HepG2 (cell line): ENCODE results near the gene PLPP3. TPM values are rescaled to one million over a fixed set of nuclear protein-coding genes. Genes with fewer than 3 reads are reported as not detected.

Source experiments
- BHLHE40 ChIP-seq: IDR thresholded peaks from 2 replicates; pipeline ENCODE4 v1.6.1; 2011; ENCODE audit warnings: low read length, improper control_type of control experiment
- DNMT1 ChIP-seq: sonication (generic); formaldehyde crosslinking; IDR thresholded peaks from 2 replicates; pipeline ENCODE4 v1.5.1; 2020; ENCODE audit warnings: mild to moderate bottlenecking, missing genetic modification reagents
- IRF1 ChIP-seq: sonication (generic); formaldehyde crosslinking; IDR thresholded peaks from 2 replicates; pipeline ENCODE4 v1.4.0; 2020; ENCODE audit warnings: low read depth, mild to moderate bottlenecking, missing genetic modification reagents
- KLF12 ChIP-seq: sonication (generic); formaldehyde crosslinking; IDR thresholded peaks from 2 replicates; pipeline ENCODE4 v1.4.0; 2020; ENCODE audit warnings: missing genetic modification reagents, borderline replicate concordance
- KMT2A ChIP-seq: sonication (generic); formaldehyde crosslinking; IDR thresholded peaks from 2 replicates; pipeline ENCODE4 v1.4.0; 2020; ENCODE audit warnings: missing genetic modification reagents
- NR2C2 ChIP-seq: sonication (generic); formaldehyde crosslinking; IDR thresholded peaks from 2 replicates; pipeline ENCODE4 v1.4.0; 2020; ENCODE audit warnings: missing genetic modification reagents, mild to moderate bottlenecking, moderate library complexity, borderline replicate concordance
- RFX3 ChIP-seq: IDR thresholded peaks from 2 replicates; pipeline ENCODE4 v1.6.1; 2016; ENCODE audit warnings: missing biosample characterization, missing genetic modification reagents
- SPEN ChIP-seq: sonication (generic); formaldehyde crosslinking; IDR thresholded peaks from 2 replicates; pipeline ENCODE4 v1.5.1; 2020; ENCODE audit warnings: low read depth, mild to moderate bottlenecking, missing genetic modification reagents
- TSC22D2 ChIP-seq: sonication (generic); formaldehyde crosslinking; IDR thresholded peaks from 2 replicates; pipeline ENCODE4 v1.5.1; 2020; ENCODE audit warnings: missing genetic modification reagents, mild to moderate bottlenecking, borderline replicate concordance
- ZBTB1 ChIP-seq: sonication (generic); formaldehyde crosslinking; IDR thresholded peaks from 2 replicates; pipeline ENCODE4 v1.4.0; 2020; ENCODE audit warnings: missing genetic modification reagents, borderline replicate concordance
- ZNF101 ChIP-seq: sonication (generic); formaldehyde crosslinking; IDR thresholded peaks from 2 replicates; pipeline ENCODE4 v1.4.0; 2020; ENCODE audit warnings: mild to moderate bottlenecking, low read depth, missing genetic modification reagents, borderline replicate concordance
- ZNF20 ChIP-seq: sonication (generic); formaldehyde crosslinking; IDR thresholded peaks from 2 replicates; pipeline ENCODE4 v1.4.0; 2020; ENCODE audit warnings: mild to moderate bottlenecking, moderate library complexity, missing genetic modification reagents
- ZNF333 ChIP-seq: sonication (generic); formaldehyde crosslinking; IDR thresholded peaks from 2 replicates; pipeline ENCODE4 v1.4.0; 2020; ENCODE audit warnings: mild to moderate bottlenecking, missing genetic modification reagents, borderline replicate concordance
- ZNF350 ChIP-seq: sonication (generic); formaldehyde crosslinking; IDR thresholded peaks from 2 replicates; pipeline ENCODE4 v1.4.0; 2020; ENCODE audit warnings: mild to moderate bottlenecking, low read depth, missing genetic modification reagents, borderline replicate concordance
- ZNF577 ChIP-seq: sonication (generic); formaldehyde crosslinking; IDR thresholded peaks from 2 replicates; pipeline ENCODE4 v1.4.0; 2020; ENCODE audit warnings: mild to moderate bottlenecking, low read depth, missing genetic modification reagents, borderline replicate concordance
- ZNF598 ChIP-seq: sonication (generic); formaldehyde crosslinking; IDR thresholded peaks from 2 replicates; pipeline ENCODE4 v1.5.1; 2020; ENCODE audit warnings: mild to moderate bottlenecking, missing genetic modification reagents, borderline replicate concordance
- ZNF646 ChIP-seq: sonication (generic); formaldehyde crosslinking; IDR thresholded peaks from 2 replicates; pipeline ENCODE4 v1.9.0; 2021; ENCODE audit warnings: mild to moderate bottlenecking, missing genetic modification reagents
- ZNF777 ChIP-seq: sonication (generic); formaldehyde crosslinking; IDR thresholded peaks from 2 replicates; pipeline ENCODE4 v1.4.0; 2020; ENCODE audit warnings: missing genetic modification reagents
- ZSCAN29 ChIP-seq: sonication (generic); formaldehyde crosslinking; conservative IDR thresholded peaks from 2 replicates; pipeline ENCODE4 v1.4.0; 2020; ENCODE audit warnings: mild to moderate bottlenecking, missing genetic modification reagents
- polyA plus RNA-seq, 8 experiments: library from polyadenylated mRNA; depleted of rRNA in 3 of 8; stranded (reverse) in 7 of 8; unstranded in 1 of 8; fragments of >200 nt; fragmentation: Illumina TruSeq in 4 of 8; extraction: Trizol in 4 of 8; gene quantifications; 2 replicates each; pipeline versions ENCODE4 v1.2.1 to v1.2.3, GENCODE V29; 2011 to 2016; ENCODE audit warnings: low read depth in 4 of 8, missing spikeins in 1 of 8, mixed read lengths in 1 of 8; ENCODE audit not compliant: insufficient read depth in 1 of 8
- total RNA-seq, 5 experiments: library from RNA; depleted of rRNA; stranded (reverse); fragments of >200 nt; fragmentation: Illumina TruSeq; extraction: Trizol; gene quantifications; 2 replicates each; pipeline ENCODE4 v1.2.3, GENCODE V29; 2016; ENCODE audit warnings: low read depth in 1 of 5
- TF ChIP-seq, protein P1 (sequence below): sonication (generic); formaldehyde crosslinking; IDR thresholded peaks from 2 replicates; pipeline ENCODE4 v1.9.0; 2021; ENCODE audit warnings: missing genetic modification reagents, borderline replicate concordance
- TF ChIP-seq, protein P2 (sequence below): IDR thresholded peaks from 2 replicates; pipeline ENCODE4 v1.6.1; 2016; ENCODE audit warnings: missing compliant biosample characterization, missing genetic modification reagents, borderline replicate concordance

PLPP3 gene
- total and polyA plus RNA-seq, 2 of the 13 experiments (the other 11 are each of a cell fraction or from before 2014, with no cell fraction given) = 49.7 to 65.8 TPM

DNA sequence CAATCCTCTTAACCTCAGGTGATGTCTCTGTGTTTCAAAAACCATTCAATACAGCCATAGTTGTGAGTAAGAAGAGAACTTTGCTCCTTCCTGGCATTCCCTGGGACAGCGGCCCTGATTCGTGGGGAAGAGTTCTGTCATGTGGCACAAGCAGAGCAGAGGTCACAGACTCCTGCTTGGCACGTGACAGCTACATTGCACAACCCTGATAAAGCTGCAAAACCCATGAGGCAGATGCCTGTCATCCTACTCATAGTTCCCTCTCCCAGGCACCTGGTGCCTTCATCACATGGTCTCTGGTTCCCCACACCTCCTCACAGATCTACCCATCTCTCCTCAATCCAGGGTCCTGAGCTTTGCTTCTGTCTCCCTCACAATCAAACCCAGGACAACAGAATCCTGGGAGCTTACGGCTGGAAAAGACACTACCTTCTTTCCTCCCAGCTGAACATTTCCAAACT, 70.8 kb downstream of the PLPP3 start (continued):
- TF ChIP-seq ZNF646 (CRISPR knock-in tag) (no peak), ZNF777 (CRISPR knock-in tag) (peak; percentile 64), ZNF101 (CRISPR knock-in tag) (no peak), ZNF350 (CRISPR knock-in tag) (peak; percentile 98), BHLHE40 (peak; percentile 100), ZNF577 (CRISPR knock-in tag) (no peak), DNMT1 (0 out of 2 replicates have a peak, but pooled peaks have one; percentile 34), IRF1 (CRISPR knock-in tag) (no peak), NR2C2 (CRISPR knock-in tag) (peak; percentile 95), ZNF598 (CRISPR knock-in tag) (no peak), ZNF333 (CRISPR knock-in tag) (peak; percentile 80; the same call in 1 of the 2 replicates), KLF12 (0 out of 2 replicates have a peak, but pooled peaks have one; percentile 38), RFX3 (CRISPR knock-in tag) (no peak; the same call in 1 of the 2 replicates), TSC22D2 (CRISPR knock-in tag) (peak; percentile 96), KMT2A (CRISPR knock-in tag) (peak; percentile 77; the same call in 1 of the 2 replicates), ZNF20 (CRISPR knock-in tag) (no peak), ZSCAN29 (CRISPR knock-in tag) (no peak), SPEN (CRISPR knock-in tag) (peak; percentile 97; the same call in 1 of the 2 replicates), ZBTB1 (CRISPR knock-in tag) (no peak)
- TF ChIP-seq, protein P1, sequence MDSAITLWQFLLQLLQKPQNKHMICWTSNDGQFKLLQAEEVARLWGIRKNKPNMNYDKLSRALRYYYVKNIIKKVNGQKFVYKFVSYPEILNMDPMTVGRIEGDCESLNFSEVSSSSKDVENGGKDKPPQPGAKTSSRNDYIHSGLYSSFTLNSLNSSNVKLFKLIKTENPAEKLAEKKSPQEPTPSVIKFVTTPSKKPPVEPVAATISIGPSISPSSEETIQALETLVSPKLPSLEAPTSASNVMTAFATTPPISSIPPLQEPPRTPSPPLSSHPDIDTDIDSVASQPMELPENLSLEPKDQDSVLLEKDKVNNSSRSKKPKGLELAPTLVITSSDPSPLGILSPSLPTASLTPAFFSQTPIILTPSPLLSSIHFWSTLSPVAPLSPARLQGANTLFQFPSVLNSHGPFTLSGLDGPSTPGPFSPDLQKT = no peak
- TF ChIP-seq, protein P2, sequence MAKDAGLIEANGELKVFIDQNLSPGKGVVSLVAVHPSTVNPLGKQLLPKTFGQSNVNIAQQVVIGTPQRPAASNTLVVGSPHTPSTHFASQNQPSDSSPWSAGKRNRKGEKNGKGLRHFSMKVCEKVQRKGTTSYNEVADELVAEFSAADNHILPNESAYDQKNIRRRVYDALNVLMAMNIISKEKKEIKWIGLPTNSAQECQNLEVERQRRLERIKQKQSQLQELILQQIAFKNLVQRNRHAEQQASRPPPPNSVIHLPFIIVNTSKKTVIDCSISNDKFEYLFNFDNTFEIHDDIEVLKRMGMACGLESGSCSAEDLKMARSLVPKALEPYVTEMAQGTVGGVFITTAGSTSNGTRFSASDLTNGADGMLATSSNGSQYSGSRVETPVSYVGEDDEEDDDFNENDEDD (CRISPR knock-in tag) = peak; percentile 95
